Epidermal melanocyte (primary cell): Measurements from ENCODE around the gene THRAP3.

Experiments
- DNase-seq: peaks from one replicate; pipeline ENCODE4 v3.0.0; 2011; ENCODE audit warnings: low spot score; ENCODE audit not compliant: insufficient read length

THRAP3 gene

DNA sequence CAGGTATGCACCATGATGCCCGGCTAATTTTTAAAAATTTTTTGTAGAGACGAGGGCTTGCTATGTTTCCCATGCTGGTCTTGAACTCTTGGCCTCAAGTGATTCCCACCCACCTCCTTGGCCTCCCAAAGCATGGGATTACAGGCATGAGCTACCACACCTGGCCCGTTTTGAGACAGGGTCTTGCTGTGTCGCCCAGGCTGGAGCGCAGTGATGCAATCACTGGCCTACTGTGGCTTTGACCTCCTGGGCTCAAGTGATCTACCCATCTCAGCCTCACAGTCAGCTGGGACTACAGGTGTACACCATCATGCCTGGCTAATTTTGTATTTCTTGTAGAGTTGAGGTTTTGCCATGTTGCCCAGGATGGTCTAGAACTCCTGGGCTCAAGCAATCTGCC, 74.4 kb downstream of the THRAP3 start:
- no peak for DNase-seq

DNA sequence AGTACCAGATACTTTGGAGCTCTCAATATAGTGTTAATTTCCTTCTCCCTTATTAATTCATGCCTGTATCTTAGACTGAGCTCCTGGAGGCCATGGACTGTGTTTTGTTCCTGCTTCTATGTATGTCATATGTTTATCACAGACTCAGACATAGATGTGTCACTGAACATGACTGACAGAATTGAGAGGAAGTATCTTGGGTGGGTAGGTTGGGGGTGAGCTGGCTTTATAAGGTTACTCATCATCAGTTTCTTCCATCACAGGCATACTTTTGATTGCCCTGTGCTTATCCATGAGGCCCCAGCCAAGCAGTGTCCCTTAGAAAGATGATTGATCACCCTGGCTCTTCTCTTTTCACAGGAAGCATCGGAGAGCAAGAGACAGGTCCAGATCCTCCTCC, 76.3 kb downstream of the THRAP3 start:
- no peak for DNase-seq

DNA sequence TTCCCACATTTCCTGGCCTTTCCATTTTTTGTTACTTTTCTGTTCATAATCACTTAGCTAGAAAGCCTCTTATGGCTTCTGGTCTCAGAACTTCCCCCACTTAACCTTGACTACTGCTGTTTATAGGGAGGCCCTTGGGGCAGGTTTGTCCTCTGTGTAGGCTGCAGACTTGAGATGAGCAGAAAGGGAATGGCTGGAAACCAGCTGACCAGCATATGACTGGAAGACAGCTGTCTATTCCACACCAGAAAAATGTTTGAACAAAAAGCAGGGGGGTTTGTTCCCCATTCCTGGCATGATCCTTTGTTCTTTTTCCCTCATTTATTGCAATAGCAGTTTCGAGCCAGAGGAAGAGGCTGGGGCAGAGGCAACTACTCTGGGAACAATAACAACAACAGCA, 77.0 kb downstream of the THRAP3 start:
- peak; percentile 51 for DNase-seq

DNA sequence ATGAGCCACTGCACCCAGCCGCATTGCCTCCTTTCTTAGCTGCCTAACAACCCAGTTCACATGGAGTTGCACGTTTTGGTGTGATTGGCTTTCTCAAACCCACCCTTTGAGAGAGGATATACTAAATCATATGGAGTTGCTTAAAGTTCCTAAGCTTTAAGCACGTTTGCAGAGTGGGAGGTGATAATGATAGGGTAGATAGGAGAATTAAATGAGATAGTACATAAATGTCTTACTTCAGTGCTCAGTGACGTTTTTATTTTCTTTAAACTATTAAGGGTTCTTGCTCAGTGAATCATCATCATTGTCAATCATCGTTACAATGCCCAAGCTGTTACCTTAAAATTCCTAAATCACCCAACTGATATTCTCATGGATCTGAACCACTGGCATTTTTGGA, 79.0 kb downstream of the THRAP3 start:
- DNase-seq: no peak

DNA sequence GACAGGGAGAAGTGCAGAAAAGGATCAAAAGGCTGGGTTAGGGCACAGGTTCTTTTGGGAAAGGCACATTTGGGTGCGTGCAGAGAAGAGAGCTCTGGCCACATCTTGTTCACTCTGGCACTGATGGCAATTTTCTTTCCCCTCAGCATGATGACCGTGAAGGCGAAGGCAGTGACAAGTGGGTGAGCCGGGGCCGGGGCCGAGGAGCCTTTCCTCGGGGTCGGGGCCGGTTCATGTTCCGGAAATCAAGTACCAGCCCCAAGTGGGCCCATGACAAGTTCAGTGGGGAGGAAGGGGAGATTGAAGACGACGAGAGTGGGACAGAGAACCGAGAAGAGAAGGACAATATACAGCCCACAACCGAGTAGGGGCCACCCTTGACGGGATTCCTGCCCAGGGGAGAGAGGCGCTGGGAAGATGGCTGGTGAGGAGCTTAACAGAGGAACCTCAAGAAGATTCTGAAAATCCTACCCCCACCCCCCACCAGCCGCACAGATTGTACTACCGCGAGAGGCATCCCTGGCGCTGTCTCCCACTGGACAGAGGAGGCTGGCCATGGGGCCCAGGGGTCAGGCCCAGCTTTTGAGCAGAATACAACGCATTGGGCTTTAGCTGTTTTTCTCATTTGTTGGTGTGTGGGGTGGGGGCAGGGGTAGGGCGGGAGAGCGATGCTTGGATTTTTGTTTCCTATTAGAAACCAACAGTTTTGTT, 79.6 kb downstream of the THRAP3 start:
- no peak for DNase-seq

DNA sequence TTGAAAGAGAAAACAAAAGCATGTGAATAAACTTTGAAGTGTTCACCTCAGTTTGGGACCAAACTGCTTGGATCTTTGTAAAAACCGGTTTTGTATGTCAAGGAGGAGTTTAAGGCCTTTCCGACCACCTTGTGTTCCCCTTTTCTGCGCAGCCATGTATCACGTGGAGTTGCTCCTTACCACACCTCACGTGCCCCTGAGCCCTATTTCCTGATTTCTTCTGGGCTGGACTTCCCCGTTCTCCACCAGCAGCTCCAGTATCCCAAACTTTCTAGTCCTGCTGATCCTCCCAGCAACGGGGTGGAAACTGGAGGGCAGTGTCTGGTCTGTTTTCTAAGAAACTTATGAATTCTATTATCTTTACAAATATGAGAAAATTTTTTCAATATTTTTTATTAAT, 80.3 kb downstream of the THRAP3 start:
- no peak for DNase-seq

DNA sequence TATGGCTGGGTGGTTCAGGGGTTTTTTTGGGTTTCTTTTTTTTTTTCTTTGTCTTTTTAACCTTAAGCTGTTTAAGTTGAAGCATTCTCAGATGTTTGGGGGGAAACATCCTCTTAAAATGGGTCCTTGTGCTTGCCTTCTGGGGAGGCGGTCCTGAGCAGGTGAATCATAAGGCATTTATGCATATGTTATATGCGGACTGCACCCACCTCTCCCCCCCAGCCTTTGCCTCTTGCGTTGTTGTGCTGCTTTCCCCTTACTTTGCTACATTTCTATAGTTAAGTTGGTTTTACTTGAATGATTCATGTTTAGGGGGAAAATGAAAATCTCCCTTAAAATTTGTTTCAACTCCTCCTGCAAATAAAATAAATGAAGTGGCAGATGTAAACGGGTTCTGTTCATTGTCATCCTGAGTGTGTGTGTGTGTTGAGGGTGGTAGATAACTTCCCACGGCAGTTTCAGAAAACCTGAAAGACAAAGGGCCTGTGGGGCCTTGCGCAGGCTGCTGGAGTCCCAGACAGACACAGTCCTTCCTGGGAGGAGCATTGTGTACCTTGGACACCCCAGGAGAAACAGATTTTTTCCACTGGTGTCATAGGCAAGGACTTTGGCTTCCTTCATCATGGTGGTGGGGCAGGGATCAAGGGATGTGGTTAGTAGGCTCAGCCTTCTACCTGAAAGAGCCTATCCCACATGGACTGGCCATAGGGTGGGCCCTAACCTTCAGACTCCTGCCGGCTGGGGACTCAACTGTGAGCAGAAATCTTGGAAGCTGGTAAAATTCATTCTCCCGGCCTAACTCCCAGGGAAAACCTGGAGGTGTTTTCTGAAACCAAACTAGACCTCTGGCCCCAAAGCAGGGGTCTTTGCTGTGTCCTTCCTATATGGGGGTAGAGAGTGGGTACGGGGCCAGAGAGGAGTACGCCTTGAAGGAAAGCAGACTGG, 81.0 kb downstream of the THRAP3 start:
- DNase-seq: no peak

DNA sequence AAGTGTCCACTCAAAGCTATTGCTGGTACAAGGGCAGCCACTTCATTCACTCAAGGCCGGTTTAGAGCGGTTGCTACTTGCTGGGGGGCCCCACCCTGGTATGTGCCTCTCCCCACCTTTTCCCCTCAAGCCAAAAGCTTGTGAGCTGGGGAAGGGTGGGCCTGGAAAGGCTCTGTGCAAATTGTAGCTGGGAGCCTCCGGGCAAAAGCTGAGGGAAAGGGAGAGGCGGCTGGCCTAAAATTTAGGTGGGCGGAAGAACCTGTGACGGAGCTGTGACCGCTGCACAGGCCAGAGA, 81.6 kb downstream of the THRAP3 start:
- no peak for DNase-seq

DNA sequence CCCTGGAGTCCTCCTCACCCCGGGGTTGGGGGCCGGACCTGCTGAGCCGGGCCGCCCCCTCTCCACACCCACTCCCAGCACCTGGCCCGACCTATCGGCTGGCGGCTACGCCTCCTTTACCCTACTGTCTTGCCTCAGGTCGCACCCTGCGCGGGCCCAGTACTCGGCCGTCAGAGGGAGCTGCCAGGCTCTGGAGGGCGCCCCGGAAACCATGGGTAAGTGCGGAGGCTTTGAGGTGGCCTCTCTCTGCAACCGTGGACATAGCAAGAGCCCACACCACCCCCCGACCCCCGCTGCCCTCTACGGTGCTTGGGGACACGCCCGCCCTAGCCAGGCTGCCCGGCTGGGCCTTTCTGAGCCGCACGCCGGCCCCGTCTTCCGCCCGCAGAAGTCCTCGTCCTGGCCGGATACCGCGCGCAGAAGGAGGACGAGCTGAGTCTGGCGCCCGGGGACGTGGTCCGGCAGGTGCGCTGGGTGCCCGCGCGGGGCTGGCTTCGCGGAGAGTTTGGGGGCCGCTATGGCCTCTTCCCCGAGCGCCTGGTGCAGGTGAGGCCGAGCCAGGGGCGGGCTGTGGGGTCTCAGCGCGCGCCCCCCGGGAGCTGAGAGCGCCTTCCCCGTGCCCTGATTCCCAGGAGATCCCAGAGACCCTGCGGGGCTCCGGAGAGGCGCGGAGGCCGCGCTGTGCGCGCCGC, 82.1 kb downstream of the THRAP3 start, which contains the start of gene SH3D21:
SH3D21 (plus strand) TSS at position 159 of the 692 bp plus-strand sequence; CDS start at position 212, 53 bp downstream.
- DNase-seq: no peak

DNA sequence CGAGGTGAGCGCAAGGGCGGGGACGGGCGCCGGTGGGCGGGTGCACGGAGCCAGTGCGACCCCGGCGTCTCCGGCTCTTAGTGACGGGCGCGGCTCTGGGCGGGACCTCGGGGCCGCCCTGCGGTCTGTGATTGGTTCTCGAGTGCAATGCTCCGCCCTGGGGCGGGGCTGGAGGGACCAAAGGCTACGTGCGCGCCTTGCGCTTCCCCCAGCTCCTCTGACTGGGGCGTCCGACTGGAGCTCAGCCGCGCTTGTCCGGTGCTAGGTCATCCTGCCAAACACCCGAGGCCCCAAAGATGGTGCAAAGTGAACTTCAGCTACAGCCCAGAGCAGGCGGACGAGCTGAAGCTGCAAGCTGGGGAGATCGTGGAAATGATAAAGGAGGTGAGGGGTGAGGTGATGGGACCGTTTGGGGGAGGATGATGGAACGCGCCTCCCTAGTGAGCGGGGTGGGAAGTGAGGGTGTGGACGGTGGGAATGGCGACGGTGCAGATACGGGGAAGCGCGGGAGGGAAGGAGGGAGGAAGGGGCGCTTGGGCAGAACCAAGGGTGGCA, 82.7 kb downstream of the THRAP3 start:
- peak; percentile 90 for DNase-seq

DNA sequence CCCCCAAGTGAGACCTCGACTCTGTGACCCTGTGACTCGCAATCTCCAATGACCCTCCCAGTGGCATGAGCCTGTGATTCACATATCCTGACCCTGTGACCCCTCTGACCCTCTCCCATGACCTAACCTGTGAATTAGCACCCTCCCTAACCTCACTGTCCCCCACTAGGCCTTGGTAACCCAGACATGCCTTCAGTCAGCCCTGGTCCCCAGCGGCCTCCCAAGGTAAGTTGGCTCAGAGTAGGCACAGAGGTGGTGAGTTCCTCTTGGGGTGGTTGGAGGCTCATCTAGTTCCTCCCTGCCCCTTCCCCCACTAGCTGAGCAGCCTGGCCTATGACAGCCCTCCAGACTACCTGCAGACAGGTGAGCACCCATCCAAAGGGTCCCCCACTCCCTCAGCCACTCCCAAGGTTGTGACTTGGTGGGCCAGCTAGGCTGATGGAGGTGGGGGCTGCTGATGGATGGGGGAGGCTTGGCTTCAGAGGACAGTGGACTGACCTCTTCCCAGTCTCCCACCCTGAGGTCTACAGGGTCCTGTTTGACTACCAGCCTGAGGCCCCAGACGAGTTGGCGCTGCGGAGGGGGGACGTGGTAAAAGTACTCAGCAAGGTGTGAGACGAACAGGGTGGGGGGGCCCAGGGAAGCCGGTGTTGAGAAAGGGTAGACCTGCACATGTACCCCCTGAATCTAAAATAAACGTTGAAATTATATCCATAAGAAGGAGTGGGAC, 83.5 kb downstream of the THRAP3 start:
- no peak for DNase-seq

DNA sequence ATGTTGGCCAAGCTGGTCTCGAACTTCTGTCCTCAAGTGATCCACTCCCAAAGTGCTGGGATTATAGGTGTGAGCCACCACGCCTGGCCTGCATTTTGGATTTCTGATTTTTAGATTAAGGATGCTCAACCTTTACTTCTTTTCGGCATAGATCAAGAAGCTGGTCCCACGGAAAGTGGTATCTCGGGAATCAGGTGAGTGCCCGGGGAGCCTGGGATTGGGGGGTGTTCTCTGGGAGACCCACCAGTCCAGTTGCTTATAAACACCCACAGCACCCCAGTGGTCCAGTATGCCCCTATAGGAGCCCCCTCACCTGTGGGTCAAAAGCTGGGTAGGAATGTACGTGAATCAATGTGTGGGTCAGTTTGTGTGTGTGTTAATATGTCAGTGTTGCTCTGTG, 85.2 kb downstream of the THRAP3 start:
- DNase-seq: no peak

DNA sequence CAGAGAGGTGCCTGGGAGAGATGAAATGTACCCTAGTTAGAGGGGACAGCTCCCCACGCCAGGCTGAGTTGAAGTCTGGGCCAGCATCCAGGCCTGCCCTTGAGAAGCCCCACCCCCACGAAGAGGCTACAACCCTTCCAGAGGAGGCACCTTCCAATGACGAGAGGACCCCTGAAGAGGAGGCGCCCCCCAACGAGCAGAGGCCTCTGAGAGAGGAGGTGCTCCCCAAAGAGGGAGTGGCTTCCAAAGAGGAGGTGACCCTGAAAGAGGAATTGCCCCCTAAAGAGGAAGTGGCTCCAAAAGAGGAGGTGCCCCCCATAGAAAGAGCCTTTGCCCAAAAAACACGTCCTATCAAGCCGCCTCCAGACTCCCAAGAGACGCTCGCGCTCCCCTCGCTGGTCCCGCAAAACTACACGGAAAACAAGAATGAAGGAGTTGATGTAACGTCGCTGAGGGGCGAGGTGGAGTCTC, 96.1 kb downstream of the THRAP3 start:
- DNase-seq: no peak

DNA sequence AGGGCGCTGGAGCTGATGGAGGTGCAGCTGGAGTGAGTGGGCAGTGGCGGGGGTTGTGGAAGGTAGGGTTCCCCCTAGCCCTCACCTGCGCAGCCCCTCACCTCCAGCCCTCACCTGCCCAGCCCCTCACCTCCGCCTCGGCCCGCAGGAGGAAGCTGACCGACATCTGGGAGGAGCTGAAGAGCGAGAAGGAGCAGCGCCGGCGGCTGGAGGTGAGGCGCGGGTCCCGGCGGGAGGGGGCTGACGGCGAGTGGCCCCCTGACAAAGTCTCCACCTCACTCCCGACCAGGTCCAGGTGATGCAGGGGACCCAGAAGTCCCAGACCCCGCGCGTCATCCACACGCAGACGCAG, 96.5 kb downstream of the THRAP3 start:
- DNase-seq: no peak

DNA sequence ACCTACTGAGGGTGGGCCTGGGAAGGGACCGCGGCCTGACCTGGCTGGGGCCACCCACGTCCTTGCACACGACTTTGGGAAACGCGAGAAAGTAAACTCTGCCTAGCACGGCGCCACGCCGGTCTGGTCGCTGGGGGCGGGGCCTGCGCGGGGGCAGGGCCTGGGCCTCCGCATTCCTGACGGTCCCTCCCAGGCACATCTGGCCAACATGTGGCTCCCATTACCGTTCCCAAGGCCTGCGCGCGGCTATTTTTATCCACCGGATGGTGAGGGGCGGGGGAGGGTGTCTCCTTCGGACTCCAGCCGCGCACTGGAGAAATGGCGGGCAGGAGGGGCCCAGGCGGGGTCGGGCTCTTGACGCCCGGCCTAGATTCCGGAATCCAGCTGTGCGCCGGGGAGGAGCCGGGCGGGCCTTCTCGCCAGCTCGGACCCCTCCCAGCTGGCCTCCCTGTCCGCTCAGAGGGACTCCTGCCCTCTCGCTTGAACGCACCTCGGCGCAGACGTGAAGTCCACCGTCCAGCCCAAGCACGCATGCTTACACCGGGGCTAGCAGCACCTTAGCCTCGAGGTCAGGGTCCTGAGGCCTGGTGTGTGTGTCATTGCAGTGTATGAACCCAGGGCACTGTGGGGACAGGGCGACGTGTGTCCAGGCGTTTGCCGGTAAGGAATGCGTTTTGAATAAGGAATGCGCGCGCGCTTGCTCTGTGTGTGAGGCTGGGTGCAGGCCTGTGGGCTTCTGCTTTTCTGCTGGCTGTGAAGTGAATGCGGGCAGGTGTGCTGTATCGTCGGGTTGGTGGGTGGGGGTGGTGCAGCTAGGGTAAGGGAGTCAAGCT, 97.1 kb downstream of the THRAP3 start:
- peak; percentile 68 for DNase-seq

DNA sequence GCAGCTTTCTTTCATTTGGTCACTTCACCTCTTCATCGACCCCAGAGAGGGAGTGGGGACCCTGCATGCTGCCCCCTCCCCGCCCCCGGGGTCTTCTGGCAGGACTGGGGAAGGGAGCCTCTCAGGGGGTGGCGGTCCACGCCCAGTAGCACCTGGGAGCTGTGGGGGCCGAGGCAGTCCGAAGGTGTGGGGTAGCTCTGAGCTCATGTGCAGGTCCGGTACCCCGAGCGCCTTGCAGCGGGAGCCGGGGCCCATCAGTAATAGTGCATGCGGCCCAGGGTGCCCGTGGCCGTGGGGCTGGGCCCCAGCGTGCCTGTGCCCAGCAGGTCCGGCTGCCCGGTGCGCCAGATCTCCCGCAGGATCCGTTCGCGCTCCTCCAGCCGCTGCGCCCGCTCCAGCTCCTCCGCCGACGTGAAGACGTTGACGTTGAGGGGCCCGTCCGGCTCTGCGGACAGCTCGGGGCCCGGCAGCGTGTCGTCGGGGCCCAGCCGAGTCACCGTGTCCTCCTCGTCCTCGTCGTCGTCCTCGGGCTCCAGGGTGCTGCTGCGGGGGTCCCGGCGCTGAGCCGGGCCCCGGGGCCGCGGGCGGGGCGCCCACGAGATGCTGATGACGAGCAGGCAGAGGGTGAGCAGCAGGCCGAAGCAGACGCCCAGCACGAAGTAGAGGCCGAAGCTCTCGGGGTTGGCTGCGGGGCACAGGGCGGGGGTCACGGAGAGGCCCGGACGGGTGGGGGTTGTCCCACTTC, 98.0 kb downstream of the THRAP3 start:
- DNase-seq: no peak

DNA sequence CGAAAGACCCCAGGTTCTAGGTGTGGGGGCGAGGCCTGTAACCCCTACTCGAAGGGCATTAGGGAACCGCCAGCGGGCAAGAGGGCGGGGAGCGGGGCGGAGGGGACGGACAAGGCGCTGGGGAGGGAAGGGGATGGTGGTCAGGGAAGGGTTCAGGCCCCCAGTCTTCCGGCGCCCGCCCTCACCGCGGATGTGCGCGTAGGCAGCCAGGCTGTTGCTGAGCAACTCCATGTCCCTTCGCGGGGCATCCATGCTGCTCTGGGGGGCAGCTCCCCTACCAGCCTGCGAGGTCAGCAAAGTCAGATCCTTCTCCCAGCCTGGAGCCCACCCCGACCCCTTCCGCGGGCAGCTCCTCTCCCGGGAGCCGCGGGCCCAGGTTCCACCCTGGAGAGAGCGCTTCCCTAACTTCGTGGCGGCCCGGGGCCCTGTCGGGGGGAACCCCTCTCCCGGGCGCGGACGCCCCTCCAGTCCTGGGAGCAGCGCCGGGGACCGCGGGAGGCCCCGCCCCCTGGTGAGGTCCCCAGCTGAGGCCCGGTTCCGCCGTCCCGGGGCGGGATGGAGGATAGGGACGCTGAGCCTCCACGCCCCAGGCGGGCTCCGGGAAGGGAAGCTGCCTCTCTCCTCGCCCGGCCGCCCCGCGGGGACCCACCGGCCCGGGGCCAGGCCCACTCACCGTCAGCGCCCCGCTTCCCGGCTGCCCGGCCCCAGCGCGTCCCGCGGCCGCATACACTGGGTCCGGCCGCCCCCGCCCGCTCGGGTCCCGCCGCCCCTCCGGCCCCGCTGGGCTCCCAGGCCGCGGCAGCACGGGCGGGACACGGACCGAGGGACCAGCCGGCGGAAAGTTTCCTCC, 98.8 kb downstream of the THRAP3 start:
- DNase-seq: no peak

DNA sequence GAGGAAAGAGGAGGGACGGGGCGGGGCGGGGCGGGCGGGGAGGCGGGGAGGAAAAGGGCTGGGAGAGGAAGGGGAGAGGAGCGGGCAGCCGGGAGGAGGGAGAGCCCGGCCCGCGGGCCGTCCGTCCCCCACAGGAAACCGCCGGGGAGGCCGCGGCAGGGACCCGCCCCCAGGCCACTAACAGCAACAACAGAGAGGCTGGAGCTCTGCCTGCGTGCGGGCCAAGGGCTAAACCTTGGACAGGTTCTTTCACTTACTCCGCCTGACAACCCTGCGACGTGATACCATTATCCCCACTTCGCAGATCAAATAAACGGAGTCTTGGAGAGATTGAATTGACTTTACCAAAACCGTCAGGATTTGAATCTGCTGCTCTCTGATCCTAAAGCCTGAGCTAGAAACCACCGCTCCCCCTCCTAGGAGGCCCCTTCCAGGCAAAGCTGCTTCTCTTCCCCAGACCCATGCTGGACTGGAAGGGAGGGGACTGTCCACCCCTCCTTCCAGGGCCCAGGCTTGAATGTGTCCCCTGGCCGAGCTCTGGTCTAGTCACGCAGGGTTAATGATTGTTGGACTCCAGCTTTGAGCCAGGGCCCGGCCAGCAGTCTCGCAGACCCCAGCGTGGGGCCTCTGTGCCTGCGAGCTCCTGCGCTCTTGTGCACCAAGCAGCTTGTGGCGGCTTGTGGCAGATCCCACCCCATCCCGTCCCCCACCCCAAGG, 99.6 kb downstream of the THRAP3 start, which contains the start of gene EVA1B:
EVA1B (minus strand) TSS at position 10 of the 717 bp plus-strand sequence. CDS start 608 bp downstream, outside the sequence.
- peak; percentile 89 for DNase-seq
